GM12878 (cell line): Measurements from ENCODE around the gene MYBPC1. TPM values are rescaled to one million over a fixed set of nuclear protein-coding genes. Genes with fewer than 3 reads are reported as not detected.

Experiments used
- CBX3 ChIP-seq: fragments of 200-600 bp; sonication (generic); IDR thresholded peaks from 2 replicates; pipeline ENCODE4 v1.6.1; 2016; ENCODE audit warnings: low read depth, borderline replicate concordance
- CBX5 ChIP-seq: sonication (generic); IDR thresholded peaks from 2 replicates; pipeline ENCODE4 v1.6.1; 2016; ENCODE audit warnings: low read depth, moderate library complexity, mild to moderate bottlenecking, inconsistent platforms
- EED ChIP-seq: sonication (generic); IDR thresholded peaks from 2 replicates; pipeline ENCODE4 v1.6.1; 2016; ENCODE audit warnings: antibody characterized with exemption, low read depth
- IRF3 ChIP-seq: fragments of 450-650 bp; IDR thresholded peaks from 2 replicates; pipeline ENCODE4 v1.6.1; 2014; ENCODE audit warnings: mild to moderate bottlenecking
- MYB ChIP-seq: fragments of 150-350 bp; IDR thresholded peaks from 2 replicates; pipeline ENCODE4 v1.6.1; 2014; ENCODE audit warnings: mild to moderate bottlenecking, low read depth, low read length, borderline replicate concordance
- NFYA ChIP-seq: IDR thresholded peaks from 2 replicates; pipeline ENCODE4 v1.6.1; 2011; ENCODE audit warnings: low read depth, mild to moderate bottlenecking, low read length, improper control_type of control experiment, borderline replicate concordance
- NFYB ChIP-seq: IDR thresholded peaks from 2 replicates; pipeline ENCODE4 v1.6.1; 2011; ENCODE audit warnings: low read depth, mild to moderate bottlenecking, low read length, improper control_type of control experiment, moderate library complexity; ENCODE audit not compliant: insufficient read depth
- PAX5 ChIP-seq: IDR thresholded peaks from 2 replicates; pipeline ENCODE4 v1.6.1; 2011; ENCODE audit warnings: low read depth, low read length, borderline replicate concordance
- RAD51 ChIP-seq: fragments of 450-650 bp; IDR thresholded peaks from 2 replicates; pipeline ENCODE4 v1.6.1; 2016; ENCODE audit warnings: moderate library complexity, mild to moderate bottlenecking, inconsistent platforms
- SIN3A ChIP-seq: IDR thresholded peaks from 2 replicates; pipeline ENCODE4 v1.6.1; 2012; ENCODE audit warnings: low read depth, low read length, improper control_type of control experiment
- TAF1 ChIP-seq: IDR thresholded peaks from 2 replicates; pipeline ENCODE4 v1.6.1; 2011; ENCODE audit warnings: mild to moderate bottlenecking, low read depth, low read length, borderline replicate concordance
- ZNF384 ChIP-seq: IDR thresholded peaks from 2 replicates; pipeline ENCODE4 v1.6.1; 2012; ENCODE audit warnings: low read depth, mild to moderate bottlenecking, low read length, improper control_type of control experiment, borderline replicate concordance
- polyA plus RNA-seq, 11 experiments: library from polyadenylated mRNA; depleted of rRNA in 4 of 11; unstranded in 6 of 11; stranded (reverse) in 5 of 11; fragments of >200 nt; fragmentation: Nextera tagmentation in 4 of 11; fragmentation: Illumina TruSeq in 1 of 11; extraction: Ambion mirVana in 4 of 11; extraction: Trizol in 1 of 11; gene quantifications; 1 replicate in 1 of 11; 2 replicates in 10 of 11; pipeline versions ENCODE4 v1.2.1 to v1.2.3, GENCODE V29; 2011 to 2016; ENCODE audit warnings: inconsistent platforms in 2 of 11, missing spikeins in 2 of 11, low read depth in 1 of 11
- total RNA-seq, 4 experiments: library from RNA; depleted of rRNA in 3 of 4; stranded (reverse); fragments of >200 nt in 3 of 4; fragmentation: Illumina TruSeq in 1 of 4; extraction: Trizol in 1 of 4; gene quantifications; 2 replicates each; pipeline versions ENCODE4 v1.2.1 to v1.2.3, GENCODE V29; 2013 to 2021
- TF ChIP-seq, protein P1 (sequence below): fragments of 450-650 bp; formaldehyde crosslinking; IDR thresholded peaks from 2 replicates; pipeline ENCODE4 v1.5.0; 2022; ENCODE audit warnings: mild to moderate bottlenecking, missing genetic modification characterization
- TF ChIP-seq, protein P2 (sequence below): IDR thresholded peaks from 2 replicates; pipeline ENCODE4 v1.6.1; 2012; ENCODE audit warnings: improper control_type of control experiment, low read depth, low read length; ENCODE audit not compliant: insufficient replicate concordance
- TF ChIP-seq, protein P3 (sequence below): fragments of 150-350 bp; IDR thresholded peaks from 2 replicates; pipeline ENCODE4 v1.6.1; 2016; ENCODE audit warnings: low read depth, low read length
- TF ChIP-seq, protein P4 (sequence below): fragments of 450-650 bp; IDR thresholded peaks from 2 replicates; pipeline ENCODE4 v1.6.1; 2016; ENCODE audit warnings: mild to moderate bottlenecking

MYBPC1 gene
- total and polyA plus RNA-seq, 10 of the 15 experiments (the other 5 are each of a cell fraction or from before 2014, with no cell fraction given) = not detected

DNA sequence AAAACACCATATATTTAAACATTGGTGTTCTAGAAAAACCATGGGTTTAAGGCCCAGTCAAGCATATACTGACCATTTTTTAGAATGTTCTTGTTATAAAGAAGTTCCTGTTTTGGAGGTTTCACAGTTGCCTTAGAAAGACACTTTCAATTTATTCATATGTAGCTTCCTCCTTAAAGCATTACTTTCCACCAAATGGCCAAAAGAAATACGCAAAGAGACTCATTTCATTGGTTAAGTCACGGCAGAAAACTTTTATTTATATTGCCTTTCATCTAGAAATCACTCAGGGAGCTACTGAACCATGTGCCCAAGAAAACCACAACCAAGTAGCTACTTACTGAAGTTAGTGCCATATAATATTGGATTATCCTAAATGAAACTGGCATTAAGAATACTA is 40.0 kb downstream of the MYBPC1 start (continued):
- TF ChIP-seq TAF1 (no peak), NFYA (no peak), CBX3 (no peak), PAX5 (peak; percentile 72; the same call in 1 of the 2 replicates), NFYB (peak; percentile 47; the same call in 1 of the 2 replicates), RAD51 (0 out of 2 replicates have a peak, but pooled peaks have one; percentile 26), ZNF384 (no peak), SIN3A (no peak), IRF3 (no peak), CBX5 (no peak), EED (peak; percentile 56), MYB (no peak)
- TF ChIP-seq, protein P1, sequence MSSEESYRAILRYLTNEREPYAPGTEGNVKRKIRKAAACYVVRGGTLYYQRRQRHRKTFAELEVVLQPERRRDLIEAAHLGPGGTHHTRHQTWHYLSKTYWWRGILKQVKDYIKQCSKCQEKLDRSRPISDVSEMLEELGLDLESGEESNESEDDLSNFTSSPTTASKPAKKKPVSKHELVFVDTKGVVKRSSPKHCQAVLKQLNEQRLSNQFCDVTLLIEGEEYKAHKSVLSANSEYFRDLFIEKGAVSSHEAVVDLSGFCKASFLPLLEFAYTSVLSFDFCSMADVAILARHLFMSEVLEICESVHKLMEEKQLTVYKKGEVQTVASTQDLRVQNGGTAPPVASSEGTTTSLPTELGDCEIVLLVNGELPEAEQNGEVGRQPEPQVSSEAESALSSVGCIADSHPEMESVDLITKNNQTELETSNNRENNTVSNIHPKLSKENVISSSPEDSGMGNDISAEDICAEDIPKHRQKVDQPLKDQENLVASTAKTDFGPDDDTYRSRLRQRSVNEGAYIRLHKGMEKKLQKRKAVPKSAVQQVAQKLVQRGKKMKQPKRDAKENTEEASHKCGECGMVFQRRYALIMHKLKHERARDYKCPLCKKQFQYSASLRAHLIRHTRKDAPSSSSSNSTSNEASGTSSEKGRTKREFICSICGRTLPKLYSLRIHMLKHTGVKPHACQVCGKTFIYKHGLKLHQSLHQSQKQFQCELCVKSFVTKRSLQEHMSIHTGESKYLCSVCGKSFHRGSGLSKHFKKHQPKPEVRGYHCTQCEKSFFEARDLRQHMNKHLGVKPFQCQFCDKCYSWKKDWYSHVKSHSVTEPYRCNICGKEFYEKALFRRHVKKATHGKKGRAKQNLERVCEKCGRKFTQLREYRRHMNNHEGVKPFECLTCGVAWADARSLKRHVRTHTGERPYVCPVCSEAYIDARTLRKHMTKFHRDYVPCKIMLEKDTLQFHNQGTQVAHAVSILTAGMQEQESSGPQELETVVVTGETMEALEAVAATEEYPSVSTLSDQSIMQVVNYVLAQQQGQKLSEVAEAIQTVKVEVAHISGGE (CRISPR knock-in tag) = no peak
- TF ChIP-seq, protein P2, sequence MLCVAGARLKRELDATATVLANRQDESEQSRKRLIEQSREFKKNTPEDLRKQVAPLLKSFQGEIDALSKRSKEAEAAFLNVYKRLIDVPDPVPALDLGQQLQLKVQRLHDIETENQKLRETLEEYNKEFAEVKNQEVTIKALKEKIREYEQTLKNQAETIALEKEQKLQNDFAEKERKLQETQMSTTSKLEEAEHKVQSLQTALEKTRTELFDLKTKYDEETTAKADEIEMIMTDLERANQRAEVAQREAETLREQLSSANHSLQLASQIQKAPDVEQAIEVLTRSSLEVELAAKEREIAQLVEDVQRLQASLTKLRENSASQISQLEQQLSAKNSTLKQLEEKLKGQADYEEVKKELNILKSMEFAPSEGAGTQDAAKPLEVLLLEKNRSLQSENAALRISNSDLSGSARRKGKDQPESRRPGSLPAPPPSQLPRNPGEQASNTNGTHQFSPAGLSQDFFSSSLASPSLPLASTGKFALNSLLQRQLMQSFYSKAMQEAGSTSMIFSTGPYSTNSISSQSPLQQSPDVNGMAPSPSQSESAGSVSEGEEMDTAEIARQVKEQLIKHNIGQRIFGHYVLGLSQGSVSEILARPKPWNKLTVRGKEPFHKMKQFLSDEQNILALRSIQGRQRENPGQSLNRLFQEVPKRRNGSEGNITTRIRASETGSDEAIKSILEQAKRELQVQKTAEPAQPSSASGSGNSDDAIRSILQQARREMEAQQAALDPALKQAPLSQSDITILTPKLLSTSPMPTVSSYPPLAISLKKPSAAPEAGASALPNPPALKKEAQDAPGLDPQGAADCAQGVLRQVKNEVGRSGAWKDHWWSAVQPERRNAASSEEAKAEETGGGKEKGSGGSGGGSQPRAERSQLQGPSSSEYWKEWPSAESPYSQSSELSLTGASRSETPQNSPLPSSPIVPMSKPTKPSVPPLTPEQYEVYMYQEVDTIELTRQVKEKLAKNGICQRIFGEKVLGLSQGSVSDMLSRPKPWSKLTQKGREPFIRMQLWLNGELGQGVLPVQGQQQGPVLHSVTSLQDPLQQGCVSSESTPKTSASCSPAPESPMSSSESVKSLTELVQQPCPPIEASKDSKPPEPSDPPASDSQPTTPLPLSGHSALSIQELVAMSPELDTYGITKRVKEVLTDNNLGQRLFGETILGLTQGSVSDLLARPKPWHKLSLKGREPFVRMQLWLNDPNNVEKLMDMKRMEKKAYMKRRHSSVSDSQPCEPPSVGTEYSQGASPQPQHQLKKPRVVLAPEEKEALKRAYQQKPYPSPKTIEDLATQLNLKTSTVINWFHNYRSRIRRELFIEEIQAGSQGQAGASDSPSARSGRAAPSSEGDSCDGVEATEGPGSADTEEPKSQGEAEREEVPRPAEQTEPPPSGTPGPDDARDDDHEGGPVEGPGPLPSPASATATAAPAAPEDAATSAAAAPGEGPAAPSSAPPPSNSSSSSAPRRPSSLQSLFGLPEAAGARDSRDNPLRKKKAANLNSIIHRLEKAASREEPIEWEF = no peak
- TF ChIP-seq, protein P3, sequence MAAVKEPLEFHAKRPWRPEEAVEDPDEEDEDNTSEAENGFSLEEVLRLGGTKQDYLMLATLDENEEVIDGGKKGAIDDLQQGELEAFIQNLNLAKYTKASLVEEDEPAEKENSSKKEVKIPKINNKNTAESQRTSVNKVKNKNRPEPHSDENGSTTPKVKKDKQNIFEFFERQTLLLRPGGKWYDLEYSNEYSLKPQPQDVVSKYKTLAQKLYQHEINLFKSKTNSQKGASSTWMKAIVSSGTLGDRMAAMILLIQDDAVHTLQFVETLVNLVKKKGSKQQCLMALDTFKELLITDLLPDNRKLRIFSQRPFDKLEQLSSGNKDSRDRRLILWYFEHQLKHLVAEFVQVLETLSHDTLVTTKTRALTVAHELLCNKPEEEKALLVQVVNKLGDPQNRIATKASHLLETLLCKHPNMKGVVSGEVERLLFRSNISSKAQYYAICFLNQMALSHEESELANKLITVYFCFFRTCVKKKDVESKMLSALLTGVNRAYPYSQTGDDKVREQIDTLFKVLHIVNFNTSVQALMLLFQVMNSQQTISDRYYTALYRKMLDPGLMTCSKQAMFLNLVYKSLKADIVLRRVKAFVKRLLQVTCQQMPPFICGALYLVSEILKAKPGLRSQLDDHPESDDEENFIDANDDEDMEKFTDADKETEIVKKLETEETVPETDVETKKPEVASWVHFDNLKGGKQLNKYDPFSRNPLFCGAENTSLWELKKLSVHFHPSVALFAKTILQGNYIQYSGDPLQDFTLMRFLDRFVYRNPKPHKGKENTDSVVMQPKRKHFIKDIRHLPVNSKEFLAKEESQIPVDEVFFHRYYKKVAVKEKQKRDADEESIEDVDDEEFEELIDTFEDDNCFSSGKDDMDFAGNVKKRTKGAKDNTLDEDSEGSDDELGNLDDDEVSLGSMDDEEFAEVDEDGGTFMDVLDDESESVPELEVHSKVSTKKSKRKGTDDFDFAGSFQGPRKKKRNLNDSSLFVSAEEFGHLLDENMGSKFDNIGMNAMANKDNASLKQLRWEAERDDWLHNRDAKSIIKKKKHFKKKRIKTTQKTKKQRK = no peak
- TF ChIP-seq, protein P4, sequence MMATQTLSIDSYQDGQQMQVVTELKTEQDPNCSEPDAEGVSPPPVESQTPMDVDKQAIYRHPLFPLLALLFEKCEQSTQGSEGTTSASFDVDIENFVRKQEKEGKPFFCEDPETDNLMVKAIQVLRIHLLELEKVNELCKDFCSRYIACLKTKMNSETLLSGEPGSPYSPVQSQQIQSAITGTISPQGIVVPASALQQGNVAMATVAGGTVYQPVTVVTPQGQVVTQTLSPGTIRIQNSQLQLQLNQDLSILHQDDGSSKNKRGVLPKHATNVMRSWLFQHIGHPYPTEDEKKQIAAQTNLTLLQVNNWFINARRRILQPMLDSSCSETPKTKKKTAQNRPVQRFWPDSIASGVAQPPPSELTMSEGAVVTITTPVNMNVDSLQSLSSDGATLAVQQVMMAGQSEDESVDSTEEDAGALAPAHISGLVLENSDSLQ = peak; percentile 85
